Large intestine (tissue), 3 donors: Measurements from ENCODE around the gene ABCD4. TPM values are rescaled to one million over a fixed set of nuclear protein-coding genes. Genes with fewer than 3 reads are reported as not detected.

Source experiments
- DNase-seq, 2 donors: peaks; one replicate each; pipeline versions ENCODE4 v3.0.0 to v3.0.0-alpha.2; 2013
- H3K27ac ChIP-seq: one replicate; pipeline ENCODE4 v1.5.1; 2013; ENCODE audit warnings: low read length
- H3K27me3 ChIP-seq: 2 replicates; pipeline ENCODE4 v1.6.1; 2013; ENCODE audit warnings: low read length; ENCODE audit not compliant: control insufficient read depth, insufficient read depth
- H3K36me3 ChIP-seq: 2 replicates; pipeline ENCODE4 v1.6.1; 2013; ENCODE audit warnings: low read length; ENCODE audit not compliant: control insufficient read depth, insufficient read depth
- H3K4me1 ChIP-seq: one replicate; pipeline ENCODE4 v1.6.1; 2013; ENCODE audit warnings: low read length; ENCODE audit not compliant: control insufficient read depth, insufficient read depth
- H3K4me3 ChIP-seq: one replicate; pipeline ENCODE4 v1.5.1; 2013; ENCODE audit warnings: low read length
- H3K9me3 ChIP-seq: one replicate; pipeline ENCODE4 v1.6.1; 2013; ENCODE audit warnings: mild to moderate bottlenecking, low read depth, low read length, moderate library complexity; ENCODE audit not compliant: control insufficient read depth
- WGBS: methylation state at CpG from one replicate; pipeline ENCODE4 v1.1.5; 2013; ENCODE audit warnings: low lambda C conversion rate; ENCODE audit not compliant: insufficient coverage; 5-methylcytosine and 5-hydroxymethylcytosine counted together
- polyA plus RNA-seq: library from polyadenylated mRNA; unstranded; fragments of 120-200 nt; gene quantifications from one replicate; pipeline ENCODE4 v1.2.1, GENCODE V29; 2013

The ABCD4 gene
- polyA plus RNA-seq, 1 donor, result 138 TPM

- H3K36me3 ChIP-seq, result no peaks in the 10 kb centered on the region
- peaks cover 93% of the 10 kb centered on the region for H3K27me3 ChIP-seq
- H3K27ac ChIP-seq, result no peak within 1 kb of the TSS
- no CpG with 5 or more reads among the region's 40 CpGs for WGBS
- DNase-seq, result no peak
- H3K9me3 ChIP-seq, result peaks cover 16% of the 10 kb centered on the region
- no peak within 1 kb of the TSS for H3K4me3 ChIP-seq
- H3K4me1 ChIP-seq, result peaks cover 11% of the 10 kb centered on the region
These were observed 63.5 kb downstream of the ABCD4 start, which contains the start of gene VSX2 for GRCh38 chr14:74238974-74239847. Gene VSX2, plus strand, starts transcription at chr14:74239449. Its CDS starts 113 bp downstream, at chr14:74239562.

DNA sequence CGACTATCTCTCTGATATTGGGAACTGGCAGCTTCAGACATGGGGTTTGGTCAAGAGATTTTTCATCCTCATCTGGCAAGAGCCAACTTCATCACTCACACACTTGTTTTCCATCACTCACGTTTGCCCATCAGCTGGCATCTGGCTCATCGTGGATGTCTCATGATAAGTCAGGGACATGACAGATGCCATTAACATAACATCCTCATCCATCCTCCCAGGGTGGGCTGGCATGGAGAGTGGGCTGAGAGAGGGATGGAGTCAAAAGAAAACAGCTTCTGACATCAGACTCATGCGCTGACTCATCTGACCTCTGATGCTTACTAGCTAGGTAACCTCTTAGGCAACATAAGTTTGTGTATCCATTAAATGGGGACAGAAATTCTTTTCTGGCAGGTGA lies 65.3 kb downstream of the ABCD4 start:
- peaks cover 86% of the 10 kb centered on the region for H3K27me3 ChIP-seq
- DNase-seq, result no peak
- H3K9me3 ChIP-seq, result peaks cover 16% of the 10 kb centered on the region
- H3K36me3 ChIP-seq, result no peaks in the 10 kb centered on the region
- H3K27ac ChIP-seq, result no peak overlapping the region
- H3K4me3 ChIP-seq, result no peak overlapping the region
- H3K4me1 ChIP-seq, result peaks cover 11% of the 10 kb centered on the region
- WGBS, result 72% methylated on average over 2 of the region's 4 CpGs

Other genes with a start within 250 kb of the ABCD4 start
- 24.7 TPM for gene ALDH6A1, start 218.5 kb downstream of the ABCD4 start, polyA plus RNA-seq
- 11.1 TPM for gene LIN52, start 218.0 kb downstream of the ABCD4 start, polyA plus RNA-seq
- not detected for gene VSX2, start 63.5 kb downstream of the ABCD4 start, polyA plus RNA-seq
- gene VRTN, start 45.5 kb upstream of the ABCD4 start, polyA plus RNA-seq, result 0.69 TPM
- gene SYNDIG1L, start 123.3 kb upstream of the ABCD4 start, polyA plus RNA-seq, result 0.10 TPM
- 431 TPM for gene NPC2, start 190.4 kb upstream of the ABCD4 start, polyA plus RNA-seq
- gene ISCA2, start 190.8 kb upstream of the ABCD4 start, polyA plus RNA-seq, result 34.7 TPM